ENCODE results near the gene PHB1.

PHB1 gene

GRCh38 chr17:49364119-49364518 is 50.6 kb downstream of the PHB1 start:
- no peak for TF ChIP-seq POLR2A (IDR thresholded peaks at IDR 0.05; ENCODE audit: low read depth, low read length)
- no peak for TF ChIP-seq TAF1 (IDR thresholded peaks at IDR 0.05; ENCODE audit: borderline replicate concordance, low read depth, low read length)
- TF ChIP-seq POLR2AphosphoS5 (IDR thresholded peaks at IDR 0.05; ENCODE audit: low read depth, low read length), result no peak
- FAIRE-seq (no peak), DNase-seq (ENCODE audit: insufficient read length) (no peak)

- TF ChIP-seq POLR2AphosphoS5 (IDR thresholded peaks at IDR 0.05; ENCODE audit: low read depth, low read length), result no peak
- TF ChIP-seq TAF1 (IDR thresholded peaks at IDR 0.05; ENCODE audit: borderline replicate concordance, low read depth, low read length), result no peak
- TF ChIP-seq POLR2A (IDR thresholded peaks at IDR 0.05; ENCODE audit: low read depth, low read length), result no peak
- DNase-seq (ENCODE audit: insufficient read length) (no peak), FAIRE-seq (no peak)
Measured at GRCh38 chr17:49363251-49363650, 51.4 kb downstream of the PHB1 start.

- FAIRE-seq, result no peak
- no peak for DNase-seq (ENCODE audit: insufficient read length)
- TF ChIP-seq TAF1 (IDR thresholded peaks at IDR 0.05; ENCODE audit: borderline replicate concordance, low read depth, low read length) (no peak), POLR2AphosphoS5 (IDR thresholded peaks at IDR 0.05; ENCODE audit: low read depth, low read length) (no peak), POLR2A (IDR thresholded peaks at IDR 0.05; ENCODE audit: low read depth, low read length) (no peak)
Measured at GRCh38 chr17:49362723-49363117, 52.0 kb downstream of the PHB1 start.

GRCh38 chr17:49361902-49362722 is 52.6 kb downstream of the PHB1 start, which contains the start of gene ZNF652:
ZNF652 (minus strand) TSS chr17:49362250; CDS start chr17:49317725, 44,525 bp downstream.
- FAIRE-seq (peak; percentile 86), DNase-seq (ENCODE audit: insufficient read length) (peak; percentile 93)
- TF ChIP-seq POLR2A (IDR thresholded peaks at IDR 0.05; ENCODE audit: low read depth, low read length) (no peak), POLR2AphosphoS5 (IDR thresholded peaks at IDR 0.05; ENCODE audit: low read depth, low read length) (no peak), TAF1 (IDR thresholded peaks at IDR 0.05; ENCODE audit: borderline replicate concordance, low read depth, low read length) (no peak)

- FAIRE-seq, result peak; percentile 81
- DNase-seq (ENCODE audit: insufficient read length), result peak; percentile 52
- no peak for TF ChIP-seq POLR2A (IDR thresholded peaks at IDR 0.05; ENCODE audit: low read depth, low read length)
Measured at GRCh38 chr17:49361129-49361901, 53.4 kb downstream of the PHB1 start.

GRCh38 chr17:49360796-49361128 is 53.9 kb downstream of the PHB1 start:
- no peak for FAIRE-seq
- TF ChIP-seq POLR2AphosphoS5 (IDR thresholded peaks at IDR 0.05; ENCODE audit: low read depth, low read length) (no peak), POLR2A (IDR thresholded peaks at IDR 0.05; ENCODE audit: low read depth, low read length) (no peak), TAF1 (IDR thresholded peaks at IDR 0.05; ENCODE audit: borderline replicate concordance, low read depth, low read length) (no peak)
- DNase-seq (ENCODE audit: insufficient read length), result no peak

- FAIRE-seq, result no peak
- TF ChIP-seq POLR2AphosphoS5 (IDR thresholded peaks at IDR 0.05; ENCODE audit: low read depth, low read length) (no peak), POLR2A (IDR thresholded peaks at IDR 0.05; ENCODE audit: low read depth, low read length) (no peak), TAF1 (IDR thresholded peaks at IDR 0.05; ENCODE audit: borderline replicate concordance, low read depth, low read length) (no peak)
- DNase-seq (ENCODE audit: insufficient read length), result no peak
Measured at GRCh38 chr17:49359990-49360795, 54.5 kb downstream of the PHB1 start.

GRCh38 chr17:49358641-49359247 is 55.9 kb downstream of the PHB1 start:
- DNase-seq (ENCODE audit: insufficient read length) (no peak), FAIRE-seq (peak; percentile 88)
- TF ChIP-seq TAF1 (IDR thresholded peaks at IDR 0.05; ENCODE audit: borderline replicate concordance, low read depth, low read length) (no peak), POLR2AphosphoS5 (IDR thresholded peaks at IDR 0.05; ENCODE audit: low read depth, low read length) (no peak), POLR2A (IDR thresholded peaks at IDR 0.05; ENCODE audit: low read depth, low read length) (no peak)

GRCh38 chr17:49357516-49357915 is 57.2 kb downstream of the PHB1 start:
- FAIRE-seq (no peak), DNase-seq (ENCODE audit: insufficient read length) (no peak)

GRCh38 chr17:49356320-49356719 is 58.4 kb downstream of the PHB1 start:
- FAIRE-seq (no peak), DNase-seq (ENCODE audit: insufficient read length) (no peak)
- TF ChIP-seq POLR2A (IDR thresholded peaks at IDR 0.05; ENCODE audit: low read depth, low read length) (no peak), TAF1 (IDR thresholded peaks at IDR 0.05; ENCODE audit: borderline replicate concordance, low read depth, low read length) (no peak), POLR2AphosphoS5 (IDR thresholded peaks at IDR 0.05; ENCODE audit: low read depth, low read length) (no peak)

More at GRCh38 chr17:49357516-49357915, 57.2 kb downstream of the PHB1 start:
- TF ChIP-seq POLR2AphosphoS5 (IDR thresholded peaks at IDR 0.05; ENCODE audit: low read depth, low read length) (no peak), POLR2A (IDR thresholded peaks at IDR 0.05; ENCODE audit: low read depth, low read length) (no peak), TAF1 (IDR thresholded peaks at IDR 0.05; ENCODE audit: borderline replicate concordance, low read depth, low read length) (no peak)

Data from GM12892 (cell line).